Astrocyte (in vitro differentiated cells and primary cell): ENCODE results near the gene SNUPN.

Source experiments
- EZH2 ChIP-seq: IDR thresholded peaks from 2 replicates; pipeline ENCODE4 v1.6.1; 2012; ENCODE audit warnings: mild to moderate bottlenecking, low read length, inconsistent platforms; ENCODE audit not compliant: insufficient read depth
- TF ChIP-seq, protein P1 (sequence below): IDR thresholded peaks from 2 replicates; pipeline ENCODE4 v1.5.1; 2011; ENCODE audit warnings: low read depth, mild to moderate bottlenecking, inconsistent platforms, low read length, moderate library complexity; ENCODE audit not compliant: insufficient read depth

DNA sequence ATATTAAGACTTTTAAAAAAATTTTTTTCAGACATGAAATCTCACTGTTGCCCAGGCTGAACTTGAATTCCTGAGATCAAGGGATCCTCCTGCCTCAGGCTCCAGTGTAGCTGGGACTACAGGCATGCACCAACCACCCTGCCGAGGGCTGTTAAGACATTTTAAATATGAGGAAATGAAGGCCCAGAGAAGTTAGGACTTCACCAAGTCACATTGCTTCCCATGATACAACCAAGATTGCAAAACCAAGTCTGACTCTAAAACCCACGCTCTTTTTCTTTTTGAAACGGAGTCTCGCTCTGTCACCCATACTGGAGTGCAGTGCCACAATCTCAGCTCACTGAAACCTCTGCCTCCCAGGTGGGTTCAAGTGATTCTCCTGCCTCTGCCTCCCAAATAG is 74.4 kb downstream of the SNUPN start:
- TF ChIP-seq, protein P1, sequence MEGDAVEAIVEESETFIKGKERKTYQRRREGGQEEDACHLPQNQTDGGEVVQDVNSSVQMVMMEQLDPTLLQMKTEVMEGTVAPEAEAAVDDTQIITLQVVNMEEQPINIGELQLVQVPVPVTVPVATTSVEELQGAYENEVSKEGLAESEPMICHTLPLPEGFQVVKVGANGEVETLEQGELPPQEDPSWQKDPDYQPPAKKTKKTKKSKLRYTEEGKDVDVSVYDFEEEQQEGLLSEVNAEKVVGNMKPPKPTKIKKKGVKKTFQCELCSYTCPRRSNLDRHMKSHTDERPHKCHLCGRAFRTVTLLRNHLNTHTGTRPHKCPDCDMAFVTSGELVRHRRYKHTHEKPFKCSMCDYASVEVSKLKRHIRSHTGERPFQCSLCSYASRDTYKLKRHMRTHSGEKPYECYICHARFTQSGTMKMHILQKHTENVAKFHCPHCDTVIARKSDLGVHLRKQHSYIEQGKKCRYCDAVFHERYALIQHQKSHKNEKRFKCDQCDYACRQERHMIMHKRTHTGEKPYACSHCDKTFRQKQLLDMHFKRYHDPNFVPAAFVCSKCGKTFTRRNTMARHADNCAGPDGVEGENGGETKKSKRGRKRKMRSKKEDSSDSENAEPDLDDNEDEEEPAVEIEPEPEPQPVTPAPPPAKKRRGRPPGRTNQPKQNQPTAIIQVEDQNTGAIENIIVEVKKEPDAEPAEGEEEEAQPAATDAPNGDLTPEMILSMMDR: no peak
- TF ChIP-seq EZH2: no peak
